Measurements from ENCODE around the gene SWT1.
"Not testable (repeated sequence)": the region's sequence is repeated elsewhere in the genome, so short reads cannot be mapped to it uniquely, and the experiment has no call there.

The SWT1 gene

DNA sequence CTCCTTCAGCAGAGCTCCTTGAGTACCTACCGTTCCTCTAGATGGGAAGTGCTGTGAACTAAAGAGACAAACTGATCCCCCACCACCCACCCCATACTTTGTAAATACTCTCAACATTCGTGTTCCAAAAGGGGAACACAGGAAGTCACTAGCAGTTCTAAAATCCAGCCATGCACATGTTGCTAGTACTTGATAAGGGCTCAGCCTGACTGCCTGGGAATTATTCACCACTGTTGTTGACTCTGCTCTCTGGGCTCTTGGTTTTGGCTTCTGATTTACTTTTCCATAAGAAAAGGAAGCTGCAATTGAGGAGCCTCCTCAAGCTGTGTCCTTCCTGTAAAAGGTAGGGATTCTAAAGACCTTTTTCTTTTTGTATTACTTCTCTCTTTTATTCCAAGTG, 92.6 kb downstream of the SWT1 start:
- Mint-ChIP-seq H3K4me1 (no peaks in the 10 kb centered on the region), H3K36me3 (ENCODE audit: low read depth) (no peaks in the 10 kb centered on the region), H3K27ac (no peak overlapping the region), H3K9me3 (no peaks in the 10 kb centered on the region), H3K27me3 (ENCODE audit: low read depth) (no peaks in the 10 kb centered on the region), H3K4me3 (no peak overlapping the region)
- TF ChIP-seq, protein P1, sequence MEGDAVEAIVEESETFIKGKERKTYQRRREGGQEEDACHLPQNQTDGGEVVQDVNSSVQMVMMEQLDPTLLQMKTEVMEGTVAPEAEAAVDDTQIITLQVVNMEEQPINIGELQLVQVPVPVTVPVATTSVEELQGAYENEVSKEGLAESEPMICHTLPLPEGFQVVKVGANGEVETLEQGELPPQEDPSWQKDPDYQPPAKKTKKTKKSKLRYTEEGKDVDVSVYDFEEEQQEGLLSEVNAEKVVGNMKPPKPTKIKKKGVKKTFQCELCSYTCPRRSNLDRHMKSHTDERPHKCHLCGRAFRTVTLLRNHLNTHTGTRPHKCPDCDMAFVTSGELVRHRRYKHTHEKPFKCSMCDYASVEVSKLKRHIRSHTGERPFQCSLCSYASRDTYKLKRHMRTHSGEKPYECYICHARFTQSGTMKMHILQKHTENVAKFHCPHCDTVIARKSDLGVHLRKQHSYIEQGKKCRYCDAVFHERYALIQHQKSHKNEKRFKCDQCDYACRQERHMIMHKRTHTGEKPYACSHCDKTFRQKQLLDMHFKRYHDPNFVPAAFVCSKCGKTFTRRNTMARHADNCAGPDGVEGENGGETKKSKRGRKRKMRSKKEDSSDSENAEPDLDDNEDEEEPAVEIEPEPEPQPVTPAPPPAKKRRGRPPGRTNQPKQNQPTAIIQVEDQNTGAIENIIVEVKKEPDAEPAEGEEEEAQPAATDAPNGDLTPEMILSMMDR (IDR thresholded peaks at IDR 0.05; ENCODE audit: unreplicated experiment in 3 of 3): no peak

DNA sequence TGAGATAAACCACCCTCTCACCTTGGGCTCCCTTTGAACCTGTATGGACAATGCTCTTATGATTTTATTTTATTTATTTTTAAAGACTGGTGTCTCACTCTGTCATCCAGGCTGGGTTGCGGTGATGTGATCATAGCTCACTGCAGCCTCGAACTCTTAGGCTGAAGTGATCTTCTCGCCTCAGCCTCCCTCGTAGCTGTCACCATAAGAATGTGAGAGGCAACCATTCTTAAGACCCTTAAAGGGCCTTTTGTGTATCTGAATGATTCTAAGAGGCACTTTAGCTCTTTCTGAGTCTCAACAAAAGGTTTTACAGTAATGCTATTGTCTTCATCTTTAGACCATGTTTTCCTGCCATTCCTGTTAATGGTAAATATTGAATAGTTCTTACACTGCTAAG, 93.1 kb downstream of the SWT1 start:
- H3K27me3 Mint-ChIP-seq (ENCODE audit: low read depth): no peaks in the 10 kb centered on the region
- no peak overlapping the region for H3K4me3 Mint-ChIP-seq
- H3K27ac Mint-ChIP-seq: no peak overlapping the region
- H3K36me3 Mint-ChIP-seq (ENCODE audit: low read depth): no peaks in the 10 kb centered on the region
- peaks cover 3% of the 10 kb centered on the region for H3K9me3 Mint-ChIP-seq
- H3K4me1 Mint-ChIP-seq: no peaks in the 10 kb centered on the region
- TF ChIP-seq, protein P1 (IDR thresholded peaks at IDR 0.05; ENCODE audit: unreplicated experiment in 3 of 3): no peak

DNA sequence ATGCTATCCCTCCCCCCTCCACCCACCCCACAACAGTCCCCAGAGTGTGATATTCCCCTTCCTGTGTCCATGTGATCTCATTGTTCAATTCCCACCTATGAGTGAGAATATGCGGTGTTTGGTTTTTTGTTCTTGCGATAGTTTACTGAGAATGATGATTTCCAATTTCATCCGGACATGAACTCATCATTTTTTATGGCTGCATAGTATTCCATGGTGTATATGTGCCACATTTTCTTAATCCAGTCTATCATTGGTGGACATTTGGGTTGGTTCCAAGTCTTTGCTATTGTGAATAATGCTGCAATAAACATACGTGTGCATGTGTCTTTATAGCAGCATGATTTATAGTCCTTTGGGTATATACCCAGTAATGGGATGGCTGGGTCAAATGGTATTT, 95.0 kb downstream of the SWT1 start:
- H3K36me3 Mint-ChIP-seq (ENCODE audit: low read depth); H3K27me3 Mint-ChIP-seq (ENCODE audit: low read depth); H3K27ac Mint-ChIP-seq; H3K4me1 Mint-ChIP-seq; H3K9me3 Mint-ChIP-seq; H3K4me3 Mint-ChIP-seq: not testable (repeated sequence)

GRCh38 chr1:185252404-185252803, 95.4 kb downstream of the SWT1 start:
- H3K4me3 Mint-ChIP-seq; H3K27ac Mint-ChIP-seq; H3K27me3 Mint-ChIP-seq (ENCODE audit: low read depth); H3K36me3 Mint-ChIP-seq (ENCODE audit: low read depth); H3K9me3 Mint-ChIP-seq; H3K4me1 Mint-ChIP-seq: not testable (repeated sequence)

DNA sequence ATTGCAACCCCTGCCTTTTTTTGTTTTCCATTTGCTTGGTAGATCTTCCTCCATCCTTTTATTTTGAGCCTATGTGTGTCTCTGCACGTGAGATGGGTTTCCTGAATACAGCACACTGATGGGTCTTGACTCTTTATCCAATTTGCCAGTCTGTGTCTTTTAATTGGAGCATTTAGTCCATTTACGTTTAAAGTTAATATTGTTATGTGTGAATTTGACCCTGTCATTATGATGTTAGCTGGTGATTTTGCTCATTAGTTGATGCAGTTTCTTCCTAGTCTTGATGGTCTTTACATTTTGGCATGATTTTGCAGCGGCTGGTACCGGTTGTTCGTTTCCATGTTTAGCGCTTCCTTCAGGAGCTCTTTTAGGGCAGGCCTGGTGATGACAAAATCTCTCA, 98.6 kb downstream of the SWT1 start:
- H3K9me3 Mint-ChIP-seq; H3K27me3 Mint-ChIP-seq (ENCODE audit: low read depth); H3K4me3 Mint-ChIP-seq; H3K4me1 Mint-ChIP-seq; H3K27ac Mint-ChIP-seq; H3K36me3 Mint-ChIP-seq (ENCODE audit: low read depth): not testable (repeated sequence)

DNA sequence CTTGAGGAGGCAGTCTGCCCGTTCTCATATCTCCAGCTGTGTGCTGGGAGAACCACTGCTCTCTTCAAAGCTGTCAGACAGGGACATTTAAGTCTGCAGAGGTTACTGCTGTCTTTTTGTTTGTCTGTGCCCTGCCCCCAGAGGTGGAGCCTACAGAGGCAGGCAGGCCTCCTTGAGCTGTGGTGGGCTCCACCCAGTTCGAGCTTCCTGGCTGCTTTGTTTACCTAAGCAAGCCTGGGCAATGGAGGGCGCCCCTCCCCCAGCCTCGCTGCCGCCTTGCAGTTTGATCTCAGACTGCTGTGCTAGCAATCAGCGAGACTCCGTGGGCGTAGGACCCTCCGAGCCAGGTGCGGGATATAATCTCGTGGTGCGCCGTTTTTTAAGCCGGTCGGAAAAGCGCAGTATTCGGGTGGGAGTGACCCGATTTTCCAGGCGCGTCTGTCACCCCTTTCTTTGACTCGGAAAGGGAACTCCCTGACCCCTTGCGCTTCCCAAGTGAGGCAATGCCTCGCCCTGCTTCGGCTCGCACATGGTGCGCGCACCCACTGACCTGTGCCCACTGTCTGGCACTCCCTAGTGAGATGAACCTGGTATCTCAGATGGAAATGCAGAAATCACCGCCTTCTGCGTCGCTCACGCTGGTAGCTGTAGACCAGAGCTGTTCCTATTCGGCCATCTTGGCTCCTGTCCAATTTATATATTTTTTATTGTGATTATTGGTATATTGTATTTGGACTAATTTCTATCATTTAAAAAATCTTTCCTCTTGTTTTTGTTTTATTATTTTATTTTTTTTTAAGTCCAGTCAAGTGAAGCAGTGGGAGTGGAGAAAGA, 100.4 kb downstream of the SWT1 start:
- H3K27me3 Mint-ChIP-seq (ENCODE audit: low read depth); H3K27ac Mint-ChIP-seq; H3K9me3 Mint-ChIP-seq; H3K4me1 Mint-ChIP-seq; H3K4me3 Mint-ChIP-seq: not testable (repeated sequence)
- peaks cover 10% of the 10 kb centered on the region for H3K36me3 Mint-ChIP-seq (ENCODE audit: low read depth)

GRCh38 chr1:185257950-185258208, 100.9 kb downstream of the SWT1 start:
- H3K36me3 Mint-ChIP-seq (ENCODE audit: low read depth): peaks cover 10% of the 10 kb centered on the region
- no peak overlapping the region for H3K27ac Mint-ChIP-seq
- H3K9me3 Mint-ChIP-seq: peaks cover 6% of the 10 kb centered on the region
- no peak overlapping the region for H3K4me3 Mint-ChIP-seq
- no peaks in the 10 kb centered on the region for H3K4me1 Mint-ChIP-seq
- TF ChIP-seq, protein P1 (IDR thresholded peaks at IDR 0.05; ENCODE audit: unreplicated experiment in 3 of 3): no peak
- H3K27me3 Mint-ChIP-seq (ENCODE audit: low read depth): no peaks in the 10 kb centered on the region

- Mint-ChIP-seq H3K27ac (no peak overlapping the region), H3K4me3 (no peak overlapping the region), H3K27me3 (ENCODE audit: low read depth) (no peaks in the 10 kb centered on the region), H3K9me3 (peaks cover 6% of the 10 kb centered on the region), H3K4me1 (no peaks in the 10 kb centered on the region), H3K36me3 (ENCODE audit: low read depth) (peaks cover 10% of the 10 kb centered on the region)
- TF ChIP-seq, protein P1 (IDR thresholded peaks at IDR 0.05; ENCODE audit: unreplicated experiment in 3 of 3): no peak
Observed at GRCh38 chr1:185258676-185259075, 101.7 kb downstream of the SWT1 start.

All from nephron (organoid).